HCT116 (cell line): Measurements from ENCODE around the gene HRH4. TPM values are rescaled to one million over a fixed set of nuclear protein-coding genes. Genes with fewer than 3 reads are reported as not detected.

ENCODE experiments used
- ATAC-seq: fragments of 200-7000 bp; cut with Tn5 transposase; 2 replicates; pipeline ENCODE4 v1.9.1; 2020; ENCODE audit warnings: mild to moderate bottlenecking, moderate library complexity
- BruUV-seq: library from RNA; stranded (reverse); fragments of 400-500 nt; replicated peaks from 2 replicates; lab custom pipeline; 2021; lab: Mats Ljungman, UMichigan
- CTCF ChIA-PET: fragments of 300-600 bp; sonication (Branson Sonifier 250); formaldehyde crosslinking; loops from one replicate; lab custom pipeline; 2021; ENCODE audit warnings: antibody characterized with exemption; lab: Charles Lee
- POLR2A ChIA-PET: fragments of 300-600, 350-600 bp; sonication (Branson Sonifier 250); formaldehyde crosslinking; loops from one replicate; lab custom pipeline; 2021; ENCODE audit warnings: antibody characterized with exemption; lab: Charles Lee
- RAD21 ChIA-PET, 2 experiments: fragments of 300-600 bp; sonication (Branson Sonifier 250); formaldehyde crosslinking; loops; one replicate each; lab custom pipeline; 2023; ENCODE audit warnings: low total read pairs in 2 of 2; ENCODE audit not compliant: uncharacterized antibody in 2 of 2, unreplicated experiment in 2 of 2, low non-redundant PET in 1 of 2; lab: Charles Lee
- DNase-seq: peaks from one replicate; pipeline ENCODE4 v3.0.0-alpha.2; 2010; ENCODE audit warnings: low read depth, low spot score
- H2AFZ ChIP-seq: fragments of 200-600 bp; shearing (Covaris generic), sonication (generic); 2 replicates; pipeline ENCODE4 v1.6.1; 2017; ENCODE audit warnings: low read depth, mixed run types, mixed read lengths, antibody characterized with exemption, low read length; ENCODE audit not compliant: poor library complexity, severe bottlenecking
- H3K27ac ChIP-seq: 2 replicates; pipeline ENCODE4 v1.5.1; 2012; ENCODE audit warnings: low read depth, low read length
- H3K27me3 ChIP-seq: fragments of 200-600 bp; sonication (generic); 2 replicates; pipeline ENCODE4 v1.6.1; 2016; ENCODE audit warnings: mixed run types, low read length, mixed read lengths; ENCODE audit not compliant: insufficient read depth
- H3K36me3 ChIP-seq, 2 experiments: fragments of 200-500 bp in 1 of 2; fragments of 200-600 bp in 1 of 2; sonication (Bioruptor generic) in 1 of 2; sonication (generic) in 1 of 2; 2 replicates each; pipeline versions ENCODE4 v1.5.1 to v1.6.1; 2014 to 2016; ENCODE audit warnings: low read length in 2 of 2, inconsistent platforms in 1 of 2, mixed read lengths in 1 of 2, mixed run types in 1 of 2; ENCODE audit not compliant: insufficient read depth in 2 of 2, control insufficient read depth in 1 of 2
- H3K4me1 ChIP-seq, 2 experiments: fragments of 200-600 bp in 1 of 2; sonication (generic) in 1 of 2; 2 replicates each; pipeline versions ENCODE4 v1.5.1 to v1.6.1; 2012 to 2017; ENCODE audit warnings: low read length in 2 of 2, inconsistent platforms in 1 of 2, mild to moderate bottlenecking in 1 of 2, mixed read lengths in 1 of 2, mixed run types in 1 of 2, moderate library complexity in 1 of 2; ENCODE audit not compliant: insufficient read depth in 2 of 2, control insufficient read depth in 1 of 2
- H3K4me2 ChIP-seq: fragments of 200-600 bp; sonication (generic); 2 replicates; pipeline ENCODE4 v1.6.1; 2017; ENCODE audit warnings: mixed run types, low read length, mixed read lengths
- H3K4me3 ChIP-seq, 2 experiments: fragments of 200-600 bp in 1 of 2; sonication (generic) in 1 of 2; replicated peaks in 1 of 2; 2 replicates each; pipeline ENCODE4 v1.5.1; 2011 to 2016; ENCODE audit warnings: low read length in 2 of 2, control low read depth in 1 of 2, low read depth in 1 of 2, mild to moderate bottlenecking in 1 of 2, mixed read lengths in 1 of 2, mixed run types in 1 of 2
- H3K79me2 ChIP-seq: fragments of 200-600 bp; sonication (generic); 2 replicates; pipeline ENCODE4 v1.6.1; 2017; ENCODE audit warnings: mild to moderate bottlenecking, mixed run types, low read length, moderate library complexity, mixed read lengths; ENCODE audit not compliant: insufficient read depth
- H3K9ac ChIP-seq: fragments of 200-600 bp; sonication (generic); 2 replicates; pipeline ENCODE4 v1.6.1; 2016; ENCODE audit warnings: low read length, mixed read lengths
- H3K9me2 ChIP-seq: fragments of 200-600 bp; sonication (generic), shearing (Covaris generic); 2 replicates; pipeline ENCODE4 v1.6.1; 2017; ENCODE audit warnings: mixed run types, mild to moderate bottlenecking, moderate library complexity; ENCODE audit not compliant: insufficient read depth
- H3K9me3 ChIP-seq, 2 experiments: fragments of 200-500 bp in 1 of 2; fragments of 200-600 bp in 1 of 2; sonication (Bioruptor generic) in 1 of 2; sonication (generic) in 1 of 2; 2 replicates each; pipeline ENCODE4 v1.6.1; 2014 to 2017; ENCODE audit warnings: low read length in 2 of 2, mixed read lengths in 2 of 2, inconsistent platforms in 1 of 2, low read depth in 1 of 2, mild to moderate bottlenecking in 1 of 2, mixed run types in 1 of 2, moderate library complexity in 1 of 2; ENCODE audit not compliant: control insufficient read depth in 1 of 2, insufficient read depth in 1 of 2
- H4K20me1 ChIP-seq: fragments of 200-600 bp; sonication (generic), shearing (Covaris generic); 2 replicates; pipeline ENCODE4 v1.6.1; 2017; ENCODE audit warnings: mixed run types, mild to moderate bottlenecking, moderate library complexity; ENCODE audit not compliant: insufficient read depth
- CEBPB ChIP-seq: IDR thresholded peaks from 2 replicates; pipeline ENCODE4 v1.6.1; 2012; ENCODE audit warnings: low read depth
- EGR1 ChIP-seq: IDR thresholded peaks from 2 replicates; pipeline ENCODE4 v1.6.1; 2012; ENCODE audit warnings: low read depth
- EZH2 ChIP-seq: fragments of 200-600 bp; sonication (generic); IDR thresholded peaks from 2 replicates; pipeline ENCODE4 v1.6.1; 2017; ENCODE audit warnings: antibody characterized with exemption, mixed run types
- FOSL1 ChIP-seq: IDR thresholded peaks from 2 replicates; pipeline ENCODE4 v1.6.1; 2012; ENCODE audit warnings: low read depth
- JUND ChIP-seq: IDR thresholded peaks from 2 replicates; pipeline ENCODE4 v1.6.1; 2012
- MAX ChIP-seq: IDR thresholded peaks from 2 replicates; pipeline ENCODE4 v1.6.1; 2012
- RAD21 ChIP-seq: IDR thresholded peaks from 2 replicates; pipeline ENCODE4 v1.6.1; 2012; ENCODE audit warnings: low read depth, mild to moderate bottlenecking
- SP1 ChIP-seq: IDR thresholded peaks from 2 replicates; pipeline ENCODE4 v1.6.1; 2012; ENCODE audit warnings: low read depth
- SRF ChIP-seq: IDR thresholded peaks from 2 replicates; pipeline ENCODE4 v1.6.1; 2012; ENCODE audit warnings: low read depth
- TCF7L2 ChIP-seq: IDR thresholded peaks from 2 replicates; pipeline ENCODE4 v1.7.0; 2011; ENCODE audit warnings: borderline replicate concordance, inconsistent platforms; ENCODE audit not compliant: insufficient read depth, insufficient read length; ENCODE audit errors: extremely low read depth
- YY1 ChIP-seq: IDR thresholded peaks from 2 replicates; pipeline ENCODE4 v1.6.1; 2011; ENCODE audit warnings: low read length, low read depth, moderate library complexity, mild to moderate bottlenecking; ENCODE audit not compliant: insufficient replicate concordance; ENCODE audit errors: extremely low read depth
- ZBTB33 ChIP-seq: IDR thresholded peaks from 2 replicates; pipeline ENCODE4 v1.6.1; 2011; ENCODE audit warnings: mild to moderate bottlenecking, low read length, moderate library complexity; ENCODE audit not compliant: insufficient replicate concordance; ENCODE audit errors: extremely low read depth
- ZFX ChIP-seq: fragments of 450-650 bp; IDR thresholded peaks from 2 replicates; pipeline ENCODE4 v1.6.1; 2017
- ZNF274 ChIP-seq: fragments of 200-500 bp; sonication (Bioruptor generic); IDR thresholded peaks from 2 replicates; pipeline ENCODE4 v1.6.1; 2014; ENCODE audit warnings: mild to moderate bottlenecking, low read depth, low read length, inconsistent platforms
- intact Hi-C: fragments of 100-400 bp; cut with micrococcal nuclease; formaldehyde crosslinking; loops from 2 replicates; pipeline ENCODE4 v1.10.0; 2022
- total RNA-seq: library from RNA; stranded (reverse); gene quantifications from one replicate; pipeline ENCODE4 v1.2.1, GENCODE V29; 2021; ENCODE audit not compliant: unreplicated experiment

HRH4 gene
- total RNA-seq, 1 experiment from 2014 or later, result not detected

GRCh38 chr18:24482821-24483220, 22.4 kb downstream of the HRH4 start (continued):
- TF ChIP-seq RAD21 (no peak), YY1 (no peak), ZBTB33 (no peak), SP1 (no peak), MAX (no peak)

- 0 out of 4 replicates have a peak, but pooled peaks cover 0 to 5% of the 10 kb centered on the region in 2 experiments for H3K4me1 ChIP-seq
- no peak overlapping the region for H3K9ac ChIP-seq
- DNase-seq (no peak), ATAC-seq (no peak)
- H3K4me2 ChIP-seq, result no peak overlapping the region
- H3K27me3 ChIP-seq, result no peaks in the 10 kb centered on the region
- RAD21 ChIA-PET, result no interaction called here
- H3K79me2 ChIP-seq, result no peaks in the 10 kb centered on the region
- POLR2A ChIA-PET, result no interaction called here
- no peaks in the 10 kb centered on the region for H3K36me3 ChIP-seq
- BruUV-seq, result no TSS peak
- no peak overlapping the region for H2AFZ ChIP-seq
- H3K4me3 ChIP-seq, result no peak overlapping the region
- H3K27ac ChIP-seq, result no peak overlapping the region
- H3K9me2 ChIP-seq, result no peaks in the 10 kb centered on the region
- no peaks in the 10 kb centered on the region for H3K9me3 ChIP-seq
- TF ChIP-seq CEBPB (no peak), ZNF274 (no peak), FOSL1 (no peak), JUND (no peak), SRF (no peak), ZFX (no peak), EZH2 (no peak), TCF7L2 (no peak), YY1 (no peak), EGR1 (no peak)
- intact Hi-C loops, result loop anchor here (2.0 to 10.0 kb wide), 3 partner anchors 58 to 241 kb away; partner anchors contain the start of gene IMPACT
- CTCF ChIA-PET, result interaction anchor here (6.4 kb wide), 1 partner anchor 125 kb away, joined by 98 read pairs; no protein-coding TSS in a partner anchor
- no peaks in the 10 kb centered on the region for H4K20me1 ChIP-seq
These were observed 25.2 kb downstream of the HRH4 start for GRCh38 chr18:24485681-24486080.
